ENCODE results near the gene DPP10.

DNA sequence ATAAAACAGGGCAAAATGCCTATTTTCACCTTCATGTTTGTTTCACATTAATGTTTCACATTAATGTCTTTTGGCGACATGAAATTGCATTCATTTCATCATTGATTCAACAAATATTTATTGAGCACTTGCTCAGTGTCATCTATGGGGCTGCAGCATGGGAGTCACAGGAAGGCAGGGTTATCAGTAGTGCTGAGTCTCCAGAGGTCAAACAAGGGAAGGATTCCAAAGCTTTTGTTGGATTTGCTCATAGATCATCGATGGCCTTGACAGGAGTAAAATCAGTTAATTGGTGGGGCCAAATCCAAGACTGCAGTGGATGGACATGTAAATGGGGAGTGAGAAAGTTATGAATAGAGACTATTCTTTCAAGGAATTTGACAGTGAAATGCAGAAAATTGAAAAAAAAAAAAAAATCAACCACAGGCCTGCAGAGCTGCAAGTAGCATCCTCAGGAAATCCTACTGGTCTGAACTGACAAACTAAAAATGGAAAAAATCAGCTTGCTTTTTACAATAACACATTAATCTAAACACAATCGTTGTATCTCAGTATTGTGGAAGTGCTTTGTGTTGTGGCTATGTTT, 1290.8 kb downstream of the DPP10 start:
- TF ChIP-seq, protein P1, sequence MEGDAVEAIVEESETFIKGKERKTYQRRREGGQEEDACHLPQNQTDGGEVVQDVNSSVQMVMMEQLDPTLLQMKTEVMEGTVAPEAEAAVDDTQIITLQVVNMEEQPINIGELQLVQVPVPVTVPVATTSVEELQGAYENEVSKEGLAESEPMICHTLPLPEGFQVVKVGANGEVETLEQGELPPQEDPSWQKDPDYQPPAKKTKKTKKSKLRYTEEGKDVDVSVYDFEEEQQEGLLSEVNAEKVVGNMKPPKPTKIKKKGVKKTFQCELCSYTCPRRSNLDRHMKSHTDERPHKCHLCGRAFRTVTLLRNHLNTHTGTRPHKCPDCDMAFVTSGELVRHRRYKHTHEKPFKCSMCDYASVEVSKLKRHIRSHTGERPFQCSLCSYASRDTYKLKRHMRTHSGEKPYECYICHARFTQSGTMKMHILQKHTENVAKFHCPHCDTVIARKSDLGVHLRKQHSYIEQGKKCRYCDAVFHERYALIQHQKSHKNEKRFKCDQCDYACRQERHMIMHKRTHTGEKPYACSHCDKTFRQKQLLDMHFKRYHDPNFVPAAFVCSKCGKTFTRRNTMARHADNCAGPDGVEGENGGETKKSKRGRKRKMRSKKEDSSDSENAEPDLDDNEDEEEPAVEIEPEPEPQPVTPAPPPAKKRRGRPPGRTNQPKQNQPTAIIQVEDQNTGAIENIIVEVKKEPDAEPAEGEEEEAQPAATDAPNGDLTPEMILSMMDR (IDR thresholded peaks at IDR 0.05; ENCODE audit: borderline replicate concordance, extremely low read depth, low read length, poor library complexity, severe bottlenecking) = no peak
- TF ChIP-seq EZH2 (IDR thresholded peaks at IDR 0.05; ENCODE audit: borderline replicate concordance, low read depth, low read length, severe bottlenecking) = no peak

Measured in DND-41 (cell line).